22Rv1 (cell line): ENCODE results near the gene NDNF.

Experiments
- CTCF ChIP-seq: fragments of 450-650 bp; IDR thresholded peaks from 2 replicates; pipeline ENCODE4 v1.5.1; 2017; ENCODE audit warnings: mild to moderate bottlenecking
- ZFX ChIP-seq: fragments of 450-650 bp; IDR thresholded peaks from 2 replicates; pipeline ENCODE4 v1.6.1; 2017; ENCODE audit warnings: antibody characterized with exemption, borderline replicate concordance

GRCh38 chr4:121054373-121054772, 18.0 kb downstream of the NDNF start:
- no peak for TF ChIP-seq CTCF
- TF ChIP-seq ZFX, result no peak
